Neutrophil (primary cell): ENCODE results near the gene ADAMTS13.

Experiments
- H3K27ac ChIP-seq: fragments of 200-600 bp; sonication (generic); 2 replicates; pipeline ENCODE4 v1.5.1; 2016; ENCODE audit warnings: mild to moderate bottlenecking, moderate library complexity
- H3K27me3 ChIP-seq: fragments of 200-600 bp; sonication (generic); 2 replicates; pipeline ENCODE4 v1.6.0; 2016; ENCODE audit warnings: mild to moderate bottlenecking
- H3K36me3 ChIP-seq: fragments of 200-600 bp; sonication (generic); 2 replicates; pipeline ENCODE4 v1.5.1; 2017
- H3K4me1 ChIP-seq, 2 experiments: fragments of 200-600 bp in 1 of 2; sonication (generic) in 1 of 2; 1 replicate in 1 of 2; 2 replicates in 1 of 2; pipeline versions ENCODE4 v1.5.1 to v1.6.1; 2013 to 2016; ENCODE audit warnings: low read depth in 1 of 2, low read length in 1 of 2, mild to moderate bottlenecking in 1 of 2, moderate library complexity in 1 of 2; ENCODE audit not compliant: control insufficient read depth in 1 of 2, insufficient read depth in 1 of 2
- H3K4me3 ChIP-seq, 2 experiments: fragments of 200-600 bp in 1 of 2; sonication (generic) in 1 of 2; 1 replicate in 1 of 2; 2 replicates in 1 of 2; pipeline ENCODE4 v1.5.1; 2013 to 2016; ENCODE audit warnings: low read depth in 1 of 2, low read length in 1 of 2, mild to moderate bottlenecking in 1 of 2, moderate library complexity in 1 of 2
- H3K9me3 ChIP-seq: fragments of 200-600 bp; sonication (generic); 2 replicates; pipeline ENCODE4 v1.5.1; 2016
- CTCF ChIP-seq: fragments of 200-600 bp; sonication (generic); IDR thresholded peaks from 2 replicates; pipeline ENCODE4 v1.5.1; 2016; ENCODE audit warnings: antibody characterized with exemption

The ADAMTS13 gene

GRCh38 chr9:133483611-133484010 is 61.4 kb downstream of the ADAMTS13 start:
- Histone ChIP-seq H3K4me1 (peaks cover 4 to 9% of the 10 kb centered on the region in 2 experiments), H3K36me3 (no peaks in the 10 kb centered on the region), H3K9me3 (no peaks in the 10 kb centered on the region), H3K4me3 (no peak overlapping the region), H3K27me3 (peaks cover 49% of the 10 kb centered on the region), H3K27ac (no peak overlapping the region)
- TF ChIP-seq CTCF, result no peak

GRCh38 chr9:133484671-133485437 is 62.7 kb downstream of the ADAMTS13 start:
- no peak for TF ChIP-seq CTCF

GRCh38 chr9:133485531-133486260 is 63.5 kb downstream of the ADAMTS13 start:
- Histone ChIP-seq H3K27ac (no peak overlapping the region), H3K4me3 (no peak overlapping the region), H3K9me3 (no peaks in the 10 kb centered on the region), H3K36me3 (no peaks in the 10 kb centered on the region), H3K4me1 (no peaks in the 10 kb centered on the region), H3K27me3 (peaks cover 28% of the 10 kb centered on the region)
- TF ChIP-seq CTCF, result no peak

More at GRCh38 chr9:133484671-133485437, 62.7 kb downstream of the ADAMTS13 start:
- Histone ChIP-seq H3K4me3 (no peak overlapping the region), H3K27me3 (peaks cover 37% of the 10 kb centered on the region), H3K27ac (no peak overlapping the region), H3K36me3 (no peaks in the 10 kb centered on the region), H3K4me1 (no peaks in the 10 kb centered on the region), H3K9me3 (no peaks in the 10 kb centered on the region)

- Histone ChIP-seq H3K4me3 (no peak overlapping the region), H3K27ac (no peak overlapping the region), H3K36me3 (no peaks in the 10 kb centered on the region), H3K27me3 (peaks cover 14% of the 10 kb centered on the region), H3K4me1 (no peaks in the 10 kb centered on the region), H3K9me3 (no peaks in the 10 kb centered on the region)
- TF ChIP-seq CTCF, result no peak
Observed at GRCh38 chr9:133487331-133487725, 65.2 kb downstream of the ADAMTS13 start.

GRCh38 chr9:133488686-133489252 is 66.6 kb downstream of the ADAMTS13 start:
- Histone ChIP-seq H3K27me3 (peaks cover 5% of the 10 kb centered on the region), H3K36me3 (no peaks in the 10 kb centered on the region), H3K9me3 (no peaks in the 10 kb centered on the region), H3K27ac (no peak overlapping the region), H3K4me3 (no peak overlapping the region), H3K4me1 (no peaks in the 10 kb centered on the region)
- TF ChIP-seq CTCF, result no peak
